ENCODE data around the gene YEATS2.

The YEATS2 gene

DNA sequence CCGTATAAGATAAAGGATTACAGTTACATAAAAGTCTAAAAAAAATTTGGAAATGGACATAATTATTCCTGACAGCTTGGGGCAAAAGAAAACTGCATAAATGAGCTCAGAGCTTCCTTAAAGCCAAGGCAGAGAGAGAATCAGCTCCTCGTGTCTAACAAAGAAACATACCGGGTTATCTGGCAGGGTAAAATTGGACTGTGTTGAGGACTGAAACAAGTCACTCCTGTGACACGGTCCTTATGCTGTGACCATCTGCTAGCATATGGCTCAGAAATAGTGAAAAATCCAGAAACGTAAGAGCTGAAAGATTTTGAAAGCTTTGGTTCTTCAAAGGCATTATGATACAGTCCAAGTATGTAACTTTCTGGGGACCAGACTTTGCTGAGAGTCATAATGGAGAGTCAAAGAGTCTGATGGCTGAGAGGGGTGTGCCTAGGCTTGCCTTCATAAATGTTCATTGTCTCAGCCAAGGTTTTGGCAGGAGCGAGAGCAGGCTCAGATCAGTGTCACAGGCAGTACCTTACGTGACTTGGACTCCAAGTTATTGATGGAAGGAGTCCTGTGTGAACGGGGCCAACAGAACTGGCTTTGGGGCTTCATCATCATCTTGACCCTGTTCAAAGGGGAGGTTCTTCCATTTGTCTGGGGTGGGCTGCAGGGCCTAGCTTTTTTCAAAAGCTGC, 115.3 kb downstream of the YEATS2 start:
- no peak overlapping the region for H3K4me3 ChIP-seq (ENCODE audit: low read depth, low read length)

DNA sequence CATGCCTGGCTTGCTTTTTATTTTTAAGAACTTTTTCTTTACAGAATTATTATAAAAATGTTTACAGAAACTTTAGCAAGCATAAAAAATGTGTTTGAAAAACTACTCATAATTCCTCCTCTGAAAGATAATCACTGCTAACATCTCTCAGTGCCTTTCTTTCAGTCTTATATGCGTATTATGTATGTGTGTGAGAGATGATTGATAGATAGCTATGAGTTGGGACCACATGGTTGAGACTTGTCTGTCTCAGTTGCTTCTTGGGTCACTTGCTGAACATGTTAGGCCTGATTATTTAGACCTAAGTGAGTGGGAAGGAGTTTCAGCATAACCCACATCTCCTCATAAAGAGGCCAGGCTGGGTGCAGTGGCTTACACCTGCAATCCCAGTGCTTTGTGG, 116.6 kb downstream of the YEATS2 start:
- no peak overlapping the region for H3K4me3 ChIP-seq (ENCODE audit: low read depth, low read length)
- no peak overlapping the region for H3K9ac ChIP-seq (ENCODE audit: low read length)
- no peaks in the 10 kb centered on the region for H3K9me3 ChIP-seq (ENCODE audit: control insufficient read depth, insufficient read depth, low read depth, low read length)
- no peaks in the 10 kb centered on the region for H3K4me1 ChIP-seq (ENCODE audit: control insufficient read depth, insufficient read depth, low read length)
- H3K27ac ChIP-seq (ENCODE audit: low read depth, low read length): no peak overlapping the region
- H3K27me3 ChIP-seq (ENCODE audit: control insufficient read depth, insufficient read depth, low read length): no peaks in the 10 kb centered on the region
- H3K36me3 ChIP-seq (ENCODE audit: control insufficient read depth, insufficient read depth, low read length): peaks cover 49% of the 10 kb centered on the region

More for the DNA sequence above, 115.3 kb downstream of the YEATS2 start:
- Histone ChIP-seq H3K4me1 (ENCODE audit: control insufficient read depth, insufficient read depth, low read length) (no peaks in the 10 kb centered on the region), H3K36me3 (ENCODE audit: control insufficient read depth, insufficient read depth, low read length) (peaks cover 61% of the 10 kb centered on the region), H3K27ac (ENCODE audit: low read depth, low read length) (no peak overlapping the region), H3K9me3 (ENCODE audit: control insufficient read depth, insufficient read depth, low read depth, low read length) (no peaks in the 10 kb centered on the region), H3K27me3 (ENCODE audit: control insufficient read depth, insufficient read depth, low read length) (no peaks in the 10 kb centered on the region), H3K9ac (ENCODE audit: low read length) (no peak overlapping the region)

DNA sequence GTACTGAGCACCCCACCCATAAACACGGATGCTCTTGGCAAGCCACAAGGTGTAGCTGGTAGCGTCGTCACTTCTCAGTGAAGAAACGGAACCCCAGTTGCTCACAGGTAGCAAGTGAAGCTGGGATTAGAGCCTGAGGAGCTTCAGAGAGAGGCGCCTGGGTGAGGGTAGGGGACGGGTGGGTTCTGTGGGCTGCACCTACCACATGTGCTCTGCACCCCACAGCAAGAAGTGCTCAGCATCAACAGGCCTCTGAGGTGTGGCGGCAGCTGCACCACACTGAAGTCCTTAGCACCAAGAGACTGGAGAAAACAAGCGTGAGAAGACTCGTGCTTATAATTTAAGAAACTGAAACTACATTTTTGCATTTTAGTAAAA, 118.0 kb downstream of the YEATS2 start:
- Histone ChIP-seq H3K4me1 (ENCODE audit: control insufficient read depth, insufficient read depth, low read length) (no peaks in the 10 kb centered on the region), H3K27me3 (ENCODE audit: control insufficient read depth, insufficient read depth, low read length) (no peaks in the 10 kb centered on the region), H3K27ac (ENCODE audit: low read depth, low read length) (no peak overlapping the region), H3K9me3 (ENCODE audit: control insufficient read depth, insufficient read depth, low read depth, low read length) (no peaks in the 10 kb centered on the region), H3K4me3 (ENCODE audit: low read depth, low read length) (no peak overlapping the region), H3K9ac (ENCODE audit: low read length) (no peak overlapping the region), H3K36me3 (ENCODE audit: control insufficient read depth, insufficient read depth, low read length) (peaks cover 36% of the 10 kb centered on the region)

DNA sequence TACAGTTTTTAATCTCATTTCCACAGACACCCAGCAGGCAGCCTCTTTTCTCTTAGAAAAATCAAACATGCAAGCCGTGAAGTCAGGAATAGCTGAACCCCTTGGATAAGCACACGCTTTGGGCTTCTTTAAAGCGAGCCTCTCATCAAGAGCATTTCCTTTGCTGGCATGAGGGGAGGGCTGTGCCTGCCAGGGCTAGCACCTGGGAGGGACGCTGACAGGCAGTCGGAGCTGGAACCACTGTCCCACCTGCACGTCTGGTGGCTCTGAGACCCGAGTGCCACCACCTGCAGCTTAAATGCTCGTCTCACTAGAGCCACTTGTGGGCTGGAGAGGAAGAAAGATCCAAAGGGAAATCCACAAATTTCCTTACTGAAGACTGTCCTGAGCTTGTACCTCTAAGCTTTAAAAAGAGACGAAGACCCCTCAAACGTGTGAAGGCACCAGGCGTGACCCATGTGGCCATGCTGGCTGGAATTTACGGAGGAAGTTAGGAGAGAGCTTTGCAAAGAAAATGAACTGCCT, 118.4 kb downstream of the YEATS2 start:
- no peak overlapping the region for H3K27ac ChIP-seq (ENCODE audit: low read depth, low read length)
- no peaks in the 10 kb centered on the region for H3K4me1 ChIP-seq (ENCODE audit: control insufficient read depth, insufficient read depth, low read length)
- no peak overlapping the region for H3K9ac ChIP-seq (ENCODE audit: low read length)
- peaks cover 31% of the 10 kb centered on the region for H3K36me3 ChIP-seq (ENCODE audit: control insufficient read depth, insufficient read depth, low read length)
- H3K9me3 ChIP-seq (ENCODE audit: control insufficient read depth, insufficient read depth, low read depth, low read length): no peaks in the 10 kb centered on the region
- H3K4me3 ChIP-seq (ENCODE audit: low read depth, low read length): no peak overlapping the region
- H3K27me3 ChIP-seq (ENCODE audit: control insufficient read depth, insufficient read depth, low read length): no peaks in the 10 kb centered on the region

DNA sequence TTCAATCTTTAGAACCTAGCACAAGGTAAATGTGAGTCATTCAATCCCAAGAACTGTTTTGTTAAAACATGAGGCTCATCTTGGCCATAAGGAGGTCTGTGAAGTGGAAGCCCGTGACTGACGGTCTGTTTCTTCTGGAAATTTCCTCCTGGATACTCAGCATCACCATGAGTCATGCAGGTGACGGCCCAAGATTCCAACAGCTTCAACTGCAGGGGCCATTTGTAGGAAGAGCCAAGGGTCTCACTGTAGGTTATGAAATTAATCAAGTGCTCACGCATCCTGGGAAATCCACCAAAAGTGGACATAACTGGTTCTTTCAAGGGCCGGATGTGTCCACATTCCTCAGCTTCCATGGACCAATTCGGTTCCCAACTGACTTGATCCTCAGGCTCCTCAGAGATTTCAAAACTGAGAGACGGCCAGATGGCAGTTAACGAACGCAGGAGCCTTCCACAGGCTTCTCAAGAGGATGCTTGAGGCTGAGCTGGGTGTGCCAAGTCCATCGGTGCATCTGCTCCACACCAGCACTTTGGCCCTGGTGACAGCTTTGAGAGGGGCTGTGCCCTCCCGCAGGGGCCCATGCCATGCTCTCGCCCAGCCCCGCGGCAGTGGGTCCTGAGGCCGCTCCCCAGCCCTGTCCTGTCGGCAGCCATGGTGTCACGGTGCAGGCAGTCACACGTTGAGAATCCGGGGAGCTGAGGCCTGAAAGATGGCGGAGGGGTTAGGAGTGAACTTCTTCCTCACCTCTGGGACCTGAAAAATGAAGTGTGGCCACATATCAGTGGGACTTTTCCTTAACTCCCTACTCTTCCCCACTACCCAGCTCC, 119.3 kb downstream of the YEATS2 start:
- H3K27me3 ChIP-seq (ENCODE audit: control insufficient read depth, insufficient read depth, low read length): no peaks in the 10 kb centered on the region
- no peak overlapping the region for H3K9ac ChIP-seq (ENCODE audit: low read length)
- H3K4me1 ChIP-seq (ENCODE audit: control insufficient read depth, insufficient read depth, low read length): no peaks in the 10 kb centered on the region
- no peak overlapping the region for H3K27ac ChIP-seq (ENCODE audit: low read depth, low read length)
- H3K9me3 ChIP-seq (ENCODE audit: control insufficient read depth, insufficient read depth, low read depth, low read length): no peaks in the 10 kb centered on the region
- peaks cover 23% of the 10 kb centered on the region for H3K36me3 ChIP-seq (ENCODE audit: control insufficient read depth, insufficient read depth, low read length)
- H3K4me3 ChIP-seq (ENCODE audit: low read depth, low read length): no peak overlapping the region

DNA sequence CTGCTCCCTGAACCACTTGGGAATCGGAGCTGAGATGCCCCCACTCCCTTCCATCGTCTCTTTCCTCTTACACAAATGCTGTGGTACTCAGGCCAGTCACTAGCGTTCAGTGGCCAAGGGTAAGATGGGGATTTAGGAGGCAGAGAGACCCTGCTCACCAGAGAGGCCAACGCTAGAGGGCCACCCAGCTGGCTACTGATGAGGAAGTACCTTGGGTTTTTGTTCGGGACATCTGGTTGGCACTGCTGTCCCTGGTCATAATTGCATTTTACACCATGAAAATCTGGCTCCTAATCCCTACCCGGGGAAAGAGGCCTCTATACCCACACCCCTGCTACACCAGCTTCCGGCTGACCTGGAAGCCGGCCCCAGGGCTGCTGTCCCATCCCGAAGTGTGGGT, 120.0 kb downstream of the YEATS2 start:
- Histone ChIP-seq H3K9ac (ENCODE audit: low read length) (no peak overlapping the region), H3K4me1 (ENCODE audit: control insufficient read depth, insufficient read depth, low read length) (0 out of 2 replicates have a peak, but pooled peaks cover 3% of the 10 kb centered on the region), H3K27me3 (ENCODE audit: control insufficient read depth, insufficient read depth, low read length) (no peaks in the 10 kb centered on the region), H3K27ac (ENCODE audit: low read depth, low read length) (no peak overlapping the region), H3K4me3 (ENCODE audit: low read depth, low read length) (no peak overlapping the region), H3K9me3 (ENCODE audit: control insufficient read depth, insufficient read depth, low read depth, low read length) (no peaks in the 10 kb centered on the region), H3K36me3 (ENCODE audit: control insufficient read depth, insufficient read depth, low read length) (peaks cover 18% of the 10 kb centered on the region)

DNA sequence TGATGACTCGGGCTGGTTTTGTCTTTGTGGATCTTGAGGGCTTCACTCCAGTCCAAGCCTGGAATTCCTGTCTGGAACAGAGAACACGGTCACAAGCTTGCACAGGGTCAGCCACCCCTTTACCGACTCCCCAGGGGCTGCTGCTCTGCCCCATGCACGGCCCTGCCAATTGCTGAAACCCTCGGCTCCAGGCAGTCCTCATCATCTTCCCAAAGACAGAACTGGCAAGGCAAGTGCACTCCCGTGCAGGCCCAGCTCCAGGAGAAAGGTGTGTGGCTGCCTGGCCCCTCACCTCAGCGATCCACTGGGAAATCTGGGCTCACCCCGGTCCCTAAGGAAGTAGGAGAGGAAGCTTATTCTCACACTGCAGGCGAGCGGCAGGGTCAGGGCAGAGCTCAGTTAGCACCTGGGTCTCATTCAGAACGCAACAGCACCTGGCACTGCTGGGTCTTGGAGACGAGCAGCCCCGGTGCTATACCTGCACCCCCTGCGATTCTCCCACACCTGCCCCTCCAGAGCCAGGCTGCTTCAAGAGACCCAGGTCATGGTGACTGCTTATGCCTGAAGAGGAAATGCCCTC, 120.5 kb downstream of the YEATS2 start:
- no peak overlapping the region for H3K27ac ChIP-seq (ENCODE audit: low read depth, low read length)
- H3K9ac ChIP-seq (ENCODE audit: low read length): no peak overlapping the region
- H3K4me3 ChIP-seq (ENCODE audit: low read depth, low read length): no peak overlapping the region
- H3K9me3 ChIP-seq (ENCODE audit: control insufficient read depth, insufficient read depth, low read depth, low read length): no peaks in the 10 kb centered on the region
- H3K27me3 ChIP-seq (ENCODE audit: control insufficient read depth, insufficient read depth, low read length): no peaks in the 10 kb centered on the region
- peaks cover 15% of the 10 kb centered on the region for H3K36me3 ChIP-seq (ENCODE audit: control insufficient read depth, insufficient read depth, low read length)
- 0 out of 2 replicates have a peak, but pooled peaks cover 6% of the 10 kb centered on the region for H3K4me1 ChIP-seq (ENCODE audit: control insufficient read depth, insufficient read depth, low read length)

DNA sequence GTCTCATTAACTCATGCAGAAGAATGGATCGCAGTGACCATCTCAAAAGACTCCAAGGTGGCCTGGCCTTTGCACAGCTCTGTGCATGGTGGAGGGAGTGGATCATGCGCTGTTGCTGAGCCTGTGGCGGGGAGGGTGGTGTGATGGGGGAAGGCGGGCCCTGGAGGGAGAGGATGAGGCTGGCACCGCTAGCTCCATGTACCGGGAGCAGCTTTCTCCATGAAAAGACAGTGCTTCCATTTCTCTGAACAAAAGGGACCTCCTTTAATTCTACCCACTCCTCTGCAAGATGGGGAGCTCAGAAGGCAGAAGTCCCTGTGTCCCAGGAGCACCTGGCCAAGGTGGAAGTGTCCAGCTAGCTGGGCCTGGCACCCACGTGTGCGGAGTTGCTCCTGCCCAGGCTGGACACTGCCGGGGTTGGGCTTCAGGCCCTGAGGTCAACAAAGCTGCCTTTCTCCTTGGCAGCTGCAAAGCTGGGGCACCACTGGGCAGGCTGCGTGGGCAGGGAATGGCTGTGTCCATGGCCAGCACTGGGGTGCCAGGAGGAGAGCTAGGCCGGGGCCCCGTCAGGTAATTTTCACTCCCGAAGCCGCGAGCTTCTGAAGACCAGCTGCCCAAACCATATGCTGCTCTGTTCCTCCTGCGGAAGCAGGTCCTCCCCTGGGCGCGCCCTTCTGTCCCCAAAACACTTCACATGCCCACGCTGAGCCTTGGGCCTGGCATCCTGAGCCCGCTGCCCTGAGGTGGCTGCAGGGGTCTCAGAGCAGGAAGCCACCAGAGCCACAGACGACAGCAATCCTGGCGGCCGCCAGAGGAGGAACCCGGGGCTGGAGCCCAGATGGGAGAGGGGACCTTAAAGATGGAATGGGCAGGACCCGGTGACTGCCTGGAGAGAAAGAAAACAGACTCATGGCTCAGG, 121.4 kb downstream of the YEATS2 start:
- Histone ChIP-seq H3K36me3 (ENCODE audit: control insufficient read depth, insufficient read depth, low read length) (peaks cover 14% of the 10 kb centered on the region; the same call in 1 of the 2 replicates), H3K27me3 (ENCODE audit: control insufficient read depth, insufficient read depth, low read length) (peaks cover 5% of the 10 kb centered on the region; the same call in 1 of the 2 replicates), H3K9me3 (ENCODE audit: control insufficient read depth, insufficient read depth, low read depth, low read length) (no peaks in the 10 kb centered on the region), H3K9ac (ENCODE audit: low read length) (no peak overlapping the region), H3K4me3 (ENCODE audit: low read depth, low read length) (no peak overlapping the region), H3K4me1 (ENCODE audit: control insufficient read depth, insufficient read depth, low read length) (0 out of 2 replicates have a peak, but pooled peaks cover 6% of the 10 kb centered on the region), H3K27ac (ENCODE audit: low read depth, low read length) (no peak overlapping the region)

DNA sequence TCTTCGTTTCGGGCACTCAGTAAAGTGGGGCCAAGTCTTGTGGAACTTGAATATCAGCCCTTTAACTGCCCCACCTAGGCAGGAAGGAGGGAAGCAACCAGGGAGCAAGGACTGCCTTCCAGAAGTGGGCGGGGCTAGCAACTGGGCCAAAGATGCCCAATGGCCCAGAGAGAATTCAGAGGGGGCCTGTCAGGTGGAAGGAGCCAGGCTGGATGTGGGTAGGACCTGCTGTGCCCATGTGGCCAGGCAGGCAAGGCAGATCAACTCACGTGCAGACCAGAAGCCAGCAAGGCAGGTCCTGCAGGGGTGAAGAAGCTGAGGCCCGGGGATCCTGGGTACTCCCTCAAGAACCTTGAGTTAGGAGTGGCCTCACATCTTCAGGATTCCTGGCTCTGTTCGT, 122.2 kb downstream of the YEATS2 start:
- Histone ChIP-seq H3K9me3 (ENCODE audit: control insufficient read depth, insufficient read depth, low read depth, low read length) (no peaks in the 10 kb centered on the region), H3K4me1 (ENCODE audit: control insufficient read depth, insufficient read depth, low read length) (0 out of 2 replicates have a peak, but pooled peaks cover 6% of the 10 kb centered on the region), H3K36me3 (ENCODE audit: control insufficient read depth, insufficient read depth, low read length) (peaks cover 14% of the 10 kb centered on the region; the same call in 1 of the 2 replicates), H3K9ac (ENCODE audit: low read length) (no peak overlapping the region), H3K4me3 (ENCODE audit: low read depth, low read length) (no peak overlapping the region), H3K27me3 (ENCODE audit: control insufficient read depth, insufficient read depth, low read length) (peaks cover 12% of the 10 kb centered on the region), H3K27ac (ENCODE audit: low read depth, low read length) (no peak overlapping the region)

DNA sequence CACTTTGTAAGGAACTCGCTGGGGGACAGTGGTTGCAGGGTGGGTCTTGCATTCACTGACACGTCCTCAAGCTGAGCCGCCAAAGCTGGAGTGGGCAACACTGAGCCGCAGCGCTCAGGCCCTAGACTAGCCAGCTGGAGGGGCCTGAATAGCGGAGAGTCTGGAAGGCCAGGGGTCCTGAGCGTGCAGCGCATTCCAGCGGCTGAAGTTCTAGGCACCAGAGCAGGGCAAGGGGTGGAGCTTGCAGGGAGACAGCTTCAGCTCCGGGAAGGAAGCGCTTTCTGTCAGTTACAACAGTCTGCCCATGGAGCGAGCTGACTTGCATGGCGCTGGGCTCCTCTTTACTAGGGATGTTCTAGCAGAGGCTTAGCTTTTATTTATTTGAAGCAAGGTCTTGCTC, 125.0 kb downstream of the YEATS2 start:
- H3K4me3 ChIP-seq (ENCODE audit: low read depth, low read length): no peak overlapping the region
- 0 out of 2 replicates have a peak, but pooled peaks cover 6% of the 10 kb centered on the region for H3K4me1 ChIP-seq (ENCODE audit: control insufficient read depth, insufficient read depth, low read length)
- H3K9ac ChIP-seq (ENCODE audit: low read length): no peak overlapping the region
- peaks cover 12% of the 10 kb centered on the region for H3K27me3 ChIP-seq (ENCODE audit: control insufficient read depth, insufficient read depth, low read length)
- no peak overlapping the region for H3K27ac ChIP-seq (ENCODE audit: low read depth, low read length)
- no peaks in the 10 kb centered on the region for H3K9me3 ChIP-seq (ENCODE audit: control insufficient read depth, insufficient read depth, low read depth, low read length)
- H3K36me3 ChIP-seq (ENCODE audit: control insufficient read depth, insufficient read depth, low read length): no peaks in the 10 kb centered on the region

All from HUES6 (cell line).